BLaER1 treated with 17β-estradiol and CSF1 and Interleukin-3, amounts not matched to agents 10 nM and 100 nM (cell line): Measurements from ENCODE around the gene ZNF557.

ENCODE experiments used
- H3K27ac ChIP-seq, 11 experiments: shearing (Covaris generic); formaldehyde crosslinking; 2 replicates each; pipeline ENCODE4 v1.8.1; 2022
- H3K27me3 ChIP-seq, 11 experiments: shearing (Covaris generic); formaldehyde crosslinking; 2 replicates each; pipeline ENCODE4 v1.8.1; 2022
- H3K36me3 ChIP-seq, 11 experiments: shearing (Covaris generic); formaldehyde crosslinking; 2 replicates each; pipeline ENCODE4 v1.8.1; 2022
- H3K4me1 ChIP-seq, 10 experiments: shearing (Covaris generic); formaldehyde crosslinking; 2 replicates each; pipeline ENCODE4 v1.8.1; 2022
- H3K4me2 ChIP-seq, 11 experiments: shearing (Covaris generic); formaldehyde crosslinking; 2 replicates each; pipeline ENCODE4 v1.8.1; 2022
- H3K4me3 ChIP-seq, 10 experiments: shearing (Covaris generic); formaldehyde crosslinking; 2 replicates each; pipeline ENCODE4 v1.8.1; 2022
- H3K9ac ChIP-seq, 11 experiments: shearing (Covaris generic); formaldehyde crosslinking; 2 replicates each; pipeline ENCODE4 v1.8.1; 2022
- H3K9me3 ChIP-seq, 11 experiments: shearing (Covaris generic); formaldehyde crosslinking; replicated peaks in 1 of 11; 2 replicates each; pipeline ENCODE4 v1.8.1; 2022
- H4K20me1 ChIP-seq, 11 experiments: shearing (Covaris generic); formaldehyde crosslinking; 2 replicates each; pipeline ENCODE4 v1.8.1; 2022
- Cebpa-rat ChIP-seq, 11 experiments: shearing (Covaris generic); IDR thresholded peaks; 2 replicates each; pipeline ENCODE4 v1.8.1; 2022

Gene ZNF557

DNA sequence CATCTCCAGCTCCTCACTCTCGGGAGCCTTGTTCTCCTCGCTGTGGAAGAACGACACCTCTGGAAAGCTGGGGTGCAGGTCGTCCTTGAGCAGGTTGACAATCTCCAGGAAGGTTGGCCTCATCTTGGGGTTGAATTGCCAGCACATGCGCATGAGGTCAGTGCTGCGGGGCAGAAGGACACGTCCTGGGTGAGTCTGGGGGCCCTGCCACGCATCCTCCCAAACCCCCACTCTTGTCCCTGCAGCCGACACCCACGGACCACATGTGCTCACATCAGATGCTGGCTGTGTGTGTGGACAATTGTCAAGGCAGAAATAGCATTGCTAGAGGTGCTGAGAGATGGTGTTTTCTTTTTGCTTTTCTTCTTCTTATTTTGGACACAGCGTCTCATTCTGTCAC is 47.7 kb downstream of the ZNF557 start:
- no peaks in the 10 kb centered on the region for H3K27me3 ChIP-seq
- no peak overlapping the region for H3K4me2 ChIP-seq
- no peak for TF ChIP-seq Cebpa-rat (IDR thresholded peaks at IDR 0.05)
- H3K9ac ChIP-seq: no peak overlapping the region
- peaks cover 0 to 29% (median 14%) of the 10 kb centered on the region in 11 experiments; a peak in 11 of 22 replicates for H4K20me1 ChIP-seq
- H3K36me3 ChIP-seq: peaks cover 68 to 95% (median 88%) of the 10 kb centered on the region in 11 experiments
- peaks cover 4 to 21% (median 11%) of the 10 kb centered on the region in 11 experiments; a peak in 16 of 22 replicates for H3K9me3 ChIP-seq
- no peaks in the 10 kb centered on the region for H3K4me1 ChIP-seq
- no peak overlapping the region for H3K4me3 ChIP-seq
- no peak overlapping the region for H3K27ac ChIP-seq

DNA sequence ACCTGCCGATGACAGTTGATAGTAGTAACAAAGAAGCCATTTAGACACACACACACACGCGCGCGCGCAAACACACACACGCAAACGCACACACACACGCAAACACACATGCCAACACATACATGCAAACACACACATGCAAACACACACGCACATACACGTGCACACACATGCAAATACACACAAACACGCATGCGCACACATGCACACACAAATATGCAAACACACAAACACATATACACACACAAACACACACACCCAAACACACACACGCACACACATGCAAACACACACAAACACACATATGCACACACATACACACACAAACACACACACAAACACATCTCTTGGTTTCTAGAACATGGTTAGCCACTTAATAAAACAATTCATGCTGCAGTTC is 50.1 kb downstream of the ZNF557 start:
- H3K9me3 ChIP-seq: peaks cover 0 to 10% (median 5%) of the 10 kb centered on the region in 11 experiments; a peak in 8 of 22 replicates
- H3K27me3 ChIP-seq: no peaks in the 10 kb centered on the region
- H3K4me1 ChIP-seq: no peaks in the 10 kb centered on the region
- no peak overlapping the region for H3K4me2 ChIP-seq
- no peak overlapping the region for H3K4me3 ChIP-seq
- no peak overlapping the region for H3K27ac ChIP-seq
- no peak overlapping the region for H3K9ac ChIP-seq
- H4K20me1 ChIP-seq: peaks cover 0 to 29% (median 14%) of the 10 kb centered on the region in 11 experiments; a peak in 10 of 22 replicates
- H3K36me3 ChIP-seq: peaks cover 84 to 97% (median 94%) of the 10 kb centered on the region in 11 experiments
- TF ChIP-seq Cebpa-rat (IDR thresholded peaks at IDR 0.05): no peak

DNA sequence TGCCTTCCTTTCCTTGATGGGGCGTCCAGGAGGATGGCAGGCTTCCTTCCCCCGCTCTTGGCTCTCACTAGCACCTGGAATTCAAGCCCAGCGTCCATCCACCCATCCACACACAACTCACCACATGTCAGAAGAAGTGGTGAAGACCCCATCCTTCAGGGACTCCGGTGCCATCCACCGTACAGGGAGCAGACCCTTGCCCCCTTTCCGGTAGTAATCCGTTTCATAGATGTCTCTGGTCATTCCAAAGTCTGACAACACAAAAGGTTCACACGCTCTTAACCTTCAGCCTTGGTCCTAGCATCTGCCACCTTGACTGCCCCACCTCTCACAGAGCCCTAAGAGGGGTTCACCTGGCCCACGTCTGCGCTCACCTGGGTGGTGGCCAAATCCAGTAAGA is 51.0 kb downstream of the ZNF557 start:
- H3K27ac ChIP-seq: no peak overlapping the region
- no peak overlapping the region; a peak in 1 of 22 replicates for H3K9ac ChIP-seq
- no peak overlapping the region for H3K4me3 ChIP-seq
- H3K9me3 ChIP-seq: peaks cover 0 to 6% (median 2%) of the 10 kb centered on the region in 11 experiments; a peak in 10 of 22 replicates
- no peaks in the 10 kb centered on the region for H3K27me3 ChIP-seq
- peaks cover 0 to 35% (median 14%) of the 10 kb centered on the region in 11 experiments; a peak in 11 of 22 replicates for H4K20me1 ChIP-seq
- TF ChIP-seq Cebpa-rat (IDR thresholded peaks at IDR 0.05): no peak
- H3K4me2 ChIP-seq: no peak overlapping the region
- H3K36me3 ChIP-seq: peaks cover 88 to 97% (median 95%) of the 10 kb centered on the region in 11 experiments
- no peaks in the 10 kb centered on the region for H3K4me1 ChIP-seq

DNA sequence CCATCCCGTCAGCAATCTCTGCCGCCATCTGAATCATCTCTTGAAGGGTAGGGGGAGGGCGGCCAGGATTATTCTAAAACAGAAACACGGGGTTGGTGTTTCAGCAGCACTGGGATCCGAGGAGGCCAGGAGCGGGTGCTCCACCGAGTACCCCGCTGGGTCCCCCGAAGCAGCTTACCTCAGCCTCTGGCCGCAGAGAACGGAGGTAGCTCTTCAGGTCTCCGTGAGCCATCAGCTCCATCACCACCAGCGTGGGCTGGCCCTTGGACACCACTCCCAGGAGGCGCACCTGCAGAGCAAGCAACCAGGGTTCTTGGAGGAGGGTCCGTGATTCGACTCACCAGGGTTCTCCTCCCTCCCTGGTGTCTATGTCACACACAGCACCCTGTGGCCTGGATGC is 53.2 kb downstream of the ZNF557 start:
- no peak for TF ChIP-seq Cebpa-rat (IDR thresholded peaks at IDR 0.05)
- H3K9ac ChIP-seq: no peak overlapping the region
- H3K4me2 ChIP-seq: no peak overlapping the region
- H3K27me3 ChIP-seq: no peaks in the 10 kb centered on the region
- H3K9me3 ChIP-seq: peaks cover 7 to 22% (median 15%) of the 10 kb centered on the region in 11 experiments; a peak in 20 of 22 replicates
- H3K27ac ChIP-seq: no peak overlapping the region
- H3K36me3 ChIP-seq: peaks cover 91 to 97% (median 95%) of the 10 kb centered on the region in 11 experiments
- H3K4me1 ChIP-seq: no peaks in the 10 kb centered on the region
- H4K20me1 ChIP-seq: peaks cover 0 to 39% (median 9%) of the 10 kb centered on the region in 11 experiments; a peak in 10 of 22 replicates
- no peak overlapping the region for H3K4me3 ChIP-seq

DNA sequence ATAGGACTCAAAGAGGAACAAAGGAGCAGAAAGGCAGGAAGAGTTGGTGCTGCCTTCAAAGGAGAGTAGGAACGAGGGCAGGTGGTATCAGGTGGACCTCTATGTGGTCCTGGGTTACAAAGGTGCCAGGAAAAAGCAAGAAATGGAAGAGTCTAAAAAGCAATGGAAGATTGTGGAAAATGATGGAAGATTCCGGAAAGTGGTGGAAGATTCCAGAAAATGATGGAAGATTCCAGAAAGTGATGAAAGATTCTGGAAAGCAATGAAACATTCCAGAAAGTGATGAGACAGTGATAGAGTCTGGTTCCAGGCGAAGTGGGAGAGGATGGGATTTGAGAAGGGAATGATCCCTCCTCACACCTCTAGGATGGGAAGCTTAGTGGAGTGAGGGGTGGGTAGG is 55.3 kb downstream of the ZNF557 start:
- no peak overlapping the region for H3K4me2 ChIP-seq
- TF ChIP-seq Cebpa-rat (IDR thresholded peaks at IDR 0.05): no peak
- peaks cover 92 to 97% (median 95%) of the 10 kb centered on the region in 11 experiments for H3K36me3 ChIP-seq
- peaks cover 9 to 22% (median 16%) of the 10 kb centered on the region in 11 experiments; a peak in 20 of 22 replicates for H3K9me3 ChIP-seq
- no peaks in the 10 kb centered on the region for H3K4me1 ChIP-seq
- no peak overlapping the region for H3K9ac ChIP-seq
- no peak overlapping the region for H3K27ac ChIP-seq
- no peaks in the 10 kb centered on the region for H3K27me3 ChIP-seq
- H3K4me3 ChIP-seq: no peak overlapping the region
- peaks cover 0 to 34% (median 7%) of the 10 kb centered on the region in 11 experiments; a peak in 10 of 22 replicates for H4K20me1 ChIP-seq

DNA sequence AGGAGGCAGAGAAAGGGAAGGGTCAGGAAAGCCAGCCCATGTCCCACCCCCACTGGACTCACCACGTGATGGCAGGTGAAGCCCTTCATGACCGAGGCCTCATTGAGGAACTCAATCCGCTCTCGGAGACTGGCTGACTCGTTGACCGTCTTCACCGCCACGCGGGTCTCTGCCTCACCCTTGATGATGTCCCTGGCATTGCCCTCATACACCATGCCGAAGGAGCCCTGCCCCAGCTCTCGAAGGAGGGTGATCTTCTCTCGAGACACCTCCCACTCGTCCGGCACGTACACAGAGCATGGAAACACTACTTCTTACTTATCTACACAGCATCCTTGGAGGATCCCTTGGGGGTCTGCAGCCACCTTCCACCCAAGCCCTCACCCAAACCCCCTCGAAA is 55.7 kb downstream of the ZNF557 start:
- no peak for TF ChIP-seq Cebpa-rat (IDR thresholded peaks at IDR 0.05)
- Histone ChIP-seq H3K9me3 (peaks cover 10 to 26% (median 19%) of the 10 kb centered on the region in 11 experiments; a peak in 20 of 22 replicates), H3K4me2 (no peak overlapping the region), H3K27me3 (no peaks in the 10 kb centered on the region), H4K20me1 (peaks cover 0 to 30% (median 5%) of the 10 kb centered on the region in 11 experiments; a peak in 10 of 22 replicates), H3K27ac (no peak overlapping the region), H3K9ac (no peak overlapping the region), H3K4me3 (no peak overlapping the region), H3K36me3 (peaks cover 92 to 97% (median 95%) of the 10 kb centered on the region in 11 experiments), H3K4me1 (no peaks in the 10 kb centered on the region)

DNA sequence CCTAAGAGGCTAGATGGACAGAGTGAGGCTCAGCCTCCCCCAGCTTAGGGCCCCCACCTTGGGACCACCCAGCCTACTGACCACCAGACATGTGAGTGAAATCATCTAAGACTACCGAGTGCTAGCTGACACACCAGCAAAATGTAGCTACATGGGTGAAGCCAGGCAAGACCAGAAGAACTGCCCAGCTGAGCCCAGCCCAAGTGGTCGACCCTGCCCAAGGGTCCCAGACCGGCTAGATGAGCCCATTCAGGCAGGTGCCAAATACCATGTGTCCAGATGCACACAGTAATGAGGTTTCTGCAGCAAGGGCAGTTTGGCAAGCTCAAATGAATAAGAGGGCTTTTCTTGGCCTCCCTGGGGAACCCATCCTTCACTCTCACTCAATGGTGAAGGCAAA is 56.6 kb downstream of the ZNF557 start:
- H3K9me3 ChIP-seq: peaks cover 13 to 30% (median 23%) of the 10 kb centered on the region in 11 experiments; a peak in 20 of 22 replicates
- H3K9ac ChIP-seq: no peak overlapping the region
- H3K4me3 ChIP-seq: no peak overlapping the region
- H4K20me1 ChIP-seq: peaks cover 0 to 21% (median 0%) of the 10 kb centered on the region in 11 experiments; a peak in 5 of 22 replicates
- no peak overlapping the region for H3K4me2 ChIP-seq
- H3K36me3 ChIP-seq: peaks cover 92 to 97% (median 95%) of the 10 kb centered on the region in 11 experiments
- H3K4me1 ChIP-seq: no peaks in the 10 kb centered on the region
- H3K27ac ChIP-seq: no peak overlapping the region
- H3K27me3 ChIP-seq: no peaks in the 10 kb centered on the region
- no peak for TF ChIP-seq Cebpa-rat (IDR thresholded peaks at IDR 0.05)

DNA sequence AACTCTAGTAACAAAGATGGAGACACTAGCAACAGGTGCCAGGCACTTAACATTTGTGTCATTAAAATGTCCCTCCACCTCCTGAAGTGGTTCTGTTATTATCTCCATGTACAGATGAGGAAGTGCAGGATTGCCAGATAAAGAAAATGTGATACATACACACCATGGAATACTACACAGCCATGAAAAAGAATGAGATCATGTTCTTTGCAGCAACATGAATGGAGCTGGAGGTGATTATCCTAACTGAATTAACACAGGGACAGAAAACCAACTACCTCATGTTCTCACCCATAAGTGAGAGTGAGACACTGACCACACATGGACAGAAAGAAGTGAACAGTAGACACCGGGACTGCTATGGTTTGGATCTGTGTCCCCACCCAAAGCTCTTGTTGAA is 60.5 kb downstream of the ZNF557 start:
- TF ChIP-seq Cebpa-rat (IDR thresholded peaks at IDR 0.05): no peak
- Histone ChIP-seq H3K9ac (no peak overlapping the region), H3K27ac (no peak overlapping the region), H3K27me3 (no peaks in the 10 kb centered on the region), H3K36me3 (peaks cover 73 to 100% (median 100%) of the 10 kb centered on the region in 11 experiments), H3K4me3 (no peak overlapping the region), H3K4me2 (no peak overlapping the region), H3K4me1 (peaks cover 0 to 9% (median 0%) of the 10 kb centered on the region in 10 experiments; a peak in 5 of 20 replicates), H3K9me3 (peaks cover 14 to 30% (median 23%) of the 10 kb centered on the region in 11 experiments; a peak in 20 of 22 replicates), H4K20me1 (peaks cover 0 to 19% (median 0%) of the 10 kb centered on the region in 11 experiments; a peak in 6 of 22 replicates)

DNA sequence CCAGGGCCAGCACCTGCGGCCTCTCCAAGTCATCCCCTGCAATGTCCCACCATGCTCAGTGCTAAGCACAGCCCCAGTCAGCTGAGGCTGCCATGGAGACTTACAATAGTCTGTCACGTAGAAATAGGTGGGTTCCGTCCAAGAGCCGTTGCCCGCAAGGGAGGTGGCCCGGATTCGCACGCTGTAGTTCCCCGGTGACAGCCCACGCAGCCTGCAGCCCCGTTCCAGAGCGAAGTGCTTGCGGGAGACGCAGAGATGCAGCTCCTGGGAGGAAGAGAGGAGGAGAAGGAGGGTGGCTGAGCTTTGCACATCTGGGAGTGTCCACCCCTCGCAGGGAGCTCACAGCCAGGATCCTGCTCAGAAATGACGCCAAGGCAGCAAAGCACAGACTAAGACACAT is 62.6 kb downstream of the ZNF557 start:
- no peak overlapping the region for H3K27ac ChIP-seq
- peaks cover 0 to 14% (median 0%) of the 10 kb centered on the region in 11 experiments; a peak in 6 of 22 replicates for H4K20me1 ChIP-seq
- no peaks in the 10 kb centered on the region for H3K27me3 ChIP-seq
- peaks cover 0 to 17% (median 0%) of the 10 kb centered on the region in 10 experiments; a peak in 6 of 20 replicates for H3K4me1 ChIP-seq
- H3K4me3 ChIP-seq: no peak overlapping the region
- no peak overlapping the region for H3K4me2 ChIP-seq
- no peak for TF ChIP-seq Cebpa-rat (IDR thresholded peaks at IDR 0.05)
- peaks cover 61 to 100% (median 100%) of the 10 kb centered on the region in 11 experiments for H3K36me3 ChIP-seq
- H3K9ac ChIP-seq: no peak overlapping the region
- peaks cover 3 to 19% (median 8%) of the 10 kb centered on the region in 11 experiments; a peak in 19 of 22 replicates for H3K9me3 ChIP-seq
